GM19239 (cell line): ENCODE measurements around the gene MPDZ.

Experiments
- DNase-seq: peaks from one replicate; pipeline ENCODE4 v3.0.0; 2011; ENCODE audit warnings: low spot score; ENCODE audit not compliant: insufficient read length
- FAIRE-seq: peaks from 2 replicates; lab custom pipeline; 2011; peaks lifted over from hg19 to GRCh38; lab: Jason Lieb, UNC

Gene MPDZ

DNA sequence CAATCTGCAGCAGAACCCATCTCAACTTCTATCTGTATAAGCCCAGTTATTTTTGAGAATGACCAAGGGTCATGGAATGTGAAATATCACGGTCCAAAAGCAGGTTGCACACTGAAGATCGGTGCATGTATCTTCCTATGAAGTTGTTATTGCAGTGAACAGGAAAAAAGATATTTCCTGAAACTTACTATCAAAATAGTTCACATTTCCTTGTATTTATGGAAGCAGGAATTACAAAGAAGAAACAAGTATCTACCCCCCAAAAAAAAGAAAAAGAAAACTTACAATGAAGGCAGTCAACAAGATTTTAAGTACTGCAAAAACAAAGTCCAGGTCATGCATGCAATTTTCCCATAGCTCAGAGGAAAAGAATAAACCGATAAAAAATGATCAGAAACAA, 70.0 kb downstream of the MPDZ start:
- DNase-seq, result no peak
- no peak for FAIRE-seq

DNA sequence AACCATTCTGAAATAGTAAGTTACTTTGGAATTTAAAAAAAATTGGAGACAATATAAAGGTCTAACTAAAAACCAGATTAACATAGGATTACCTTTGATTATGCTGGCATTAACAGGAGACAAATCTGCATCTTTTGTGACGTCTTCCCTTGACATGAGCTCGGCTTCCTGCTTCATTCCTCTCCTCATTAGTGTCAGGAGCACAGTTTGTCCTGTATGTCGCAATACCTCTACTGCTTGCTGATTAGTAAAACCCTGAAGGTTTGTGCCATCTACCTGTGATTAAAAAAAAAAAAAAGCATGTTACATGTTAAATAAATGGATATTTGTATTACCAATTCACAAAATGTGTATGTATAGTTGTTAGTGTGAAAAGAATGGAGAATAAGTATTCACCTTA, 73.7 kb downstream of the MPDZ start:
- no peak for FAIRE-seq
- DNase-seq, result no peak

DNA sequence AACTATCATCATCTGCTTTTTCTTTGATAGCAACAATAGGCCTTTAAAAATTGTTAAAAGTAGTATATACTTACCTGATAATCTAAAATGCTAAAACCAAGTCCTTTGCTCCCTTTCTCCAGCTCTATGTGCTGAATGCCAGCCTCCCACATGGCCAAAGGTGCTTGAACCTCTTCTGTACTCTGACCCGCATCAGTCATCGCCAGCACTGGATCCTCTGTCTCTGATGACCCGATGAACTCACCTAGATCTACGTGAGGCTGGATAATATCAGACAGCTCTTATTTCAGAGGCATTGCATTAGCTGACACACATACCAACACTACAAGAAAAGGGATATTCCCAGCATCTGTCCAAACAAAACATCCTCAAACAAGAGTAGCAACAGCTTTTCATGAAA, 89.5 kb downstream of the MPDZ start:
- DNase-seq (no peak), FAIRE-seq (no peak)

DNA sequence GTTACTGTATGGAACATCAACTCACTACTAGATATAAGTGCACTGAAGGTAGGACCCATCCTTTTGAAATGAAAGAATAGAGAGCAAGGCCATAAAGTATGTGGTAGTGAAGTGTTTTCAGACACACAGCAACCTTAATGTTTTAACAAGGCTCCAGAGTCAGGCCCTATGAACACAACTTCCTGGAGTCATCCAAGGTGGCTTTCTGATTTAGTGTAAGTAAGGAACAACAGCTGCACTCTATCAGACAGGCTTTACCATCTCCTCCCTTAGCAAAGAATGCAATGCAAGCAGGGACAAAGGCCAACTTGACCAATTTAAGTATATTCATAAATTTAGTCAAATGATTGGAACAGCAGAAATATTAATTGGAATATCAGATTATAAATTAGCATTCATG, 90.1 kb downstream of the MPDZ start:
- FAIRE-seq, result no peak

DNA sequence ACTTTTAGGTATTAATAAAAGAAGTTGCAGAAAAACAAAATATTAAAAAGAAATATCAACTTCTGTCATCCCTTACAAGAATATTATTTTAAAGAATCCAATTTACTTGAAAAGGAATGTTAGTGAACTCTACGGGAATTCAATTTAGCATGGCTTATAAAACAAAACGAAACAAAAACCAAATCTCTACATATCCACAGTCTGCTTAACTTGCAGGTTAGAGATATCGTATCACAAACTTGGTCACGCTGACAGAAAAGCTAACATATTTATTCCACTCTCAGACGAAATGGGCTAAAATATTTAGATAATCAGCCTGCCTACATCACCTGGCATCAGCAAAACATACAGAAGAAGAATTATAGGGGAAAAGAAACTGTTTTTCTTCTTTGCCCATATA, 92.7 kb downstream of the MPDZ start:
- DNase-seq, result no peak
- FAIRE-seq, result no peak

More for the DNA sequence above, 90.1 kb downstream of the MPDZ start:
- DNase-seq, result no peak

DNA sequence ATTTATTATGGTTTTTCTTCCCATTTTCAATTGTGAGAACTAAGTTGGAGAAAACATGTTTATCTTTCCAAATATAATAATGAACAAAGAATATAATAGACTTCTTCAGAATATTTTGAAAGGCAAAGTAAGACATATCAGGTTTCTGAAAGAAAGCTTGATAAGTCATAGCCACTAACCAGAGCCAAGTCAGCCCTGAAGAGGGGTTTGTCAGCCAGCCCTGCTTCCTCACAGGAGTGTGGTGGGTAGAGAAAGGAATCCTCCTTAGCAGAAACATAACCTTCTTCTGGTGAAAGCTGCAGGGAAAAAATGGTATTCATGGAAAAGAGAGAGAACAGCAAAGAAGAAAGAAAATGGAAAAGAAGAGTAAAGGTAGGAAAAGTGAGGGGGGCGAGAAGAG, 93.4 kb downstream of the MPDZ start:
- FAIRE-seq (no peak), DNase-seq (no peak)

DNA sequence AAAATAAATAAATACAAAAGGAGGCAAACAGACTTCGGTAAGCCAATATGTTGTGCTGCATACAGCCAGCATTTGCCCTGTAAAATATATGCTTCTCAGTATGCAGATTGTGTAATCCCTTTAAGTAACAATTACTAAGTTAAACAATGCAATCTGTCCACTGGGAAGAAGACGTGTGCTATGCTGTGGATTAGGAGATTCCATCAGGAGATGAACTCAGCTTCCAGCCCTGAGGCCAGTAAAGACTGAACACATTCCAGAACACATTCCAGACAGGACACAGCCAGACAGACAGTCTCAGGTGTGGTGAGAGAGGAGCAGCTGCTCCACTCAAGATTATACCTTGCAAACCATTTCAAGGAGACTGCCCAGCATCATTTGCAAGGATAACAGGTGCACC, 97.8 kb downstream of the MPDZ start:
- no peak for FAIRE-seq

DNA sequence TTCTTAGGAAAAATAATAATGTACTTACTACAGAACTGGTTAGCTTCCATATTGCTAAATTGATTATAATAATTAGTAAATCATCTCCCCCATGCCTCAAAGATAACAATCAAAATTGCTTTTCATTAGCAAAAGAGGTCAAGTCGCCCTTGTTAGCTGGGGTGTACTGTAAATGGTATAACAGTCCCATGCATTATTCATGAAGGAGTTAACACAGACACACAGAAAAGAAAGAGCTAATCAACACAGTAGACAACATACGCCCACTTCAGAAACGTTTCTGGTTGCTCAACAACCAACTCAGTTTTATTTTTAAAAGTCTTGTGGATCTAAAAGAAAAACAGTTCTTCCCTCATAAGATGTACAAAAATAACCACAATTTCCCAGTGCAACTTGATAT, 100.2 kb downstream of the MPDZ start:
- DNase-seq, result no peak
- FAIRE-seq, result no peak

More for the DNA sequence above, 97.8 kb downstream of the MPDZ start:
- no peak for DNase-seq

DNA sequence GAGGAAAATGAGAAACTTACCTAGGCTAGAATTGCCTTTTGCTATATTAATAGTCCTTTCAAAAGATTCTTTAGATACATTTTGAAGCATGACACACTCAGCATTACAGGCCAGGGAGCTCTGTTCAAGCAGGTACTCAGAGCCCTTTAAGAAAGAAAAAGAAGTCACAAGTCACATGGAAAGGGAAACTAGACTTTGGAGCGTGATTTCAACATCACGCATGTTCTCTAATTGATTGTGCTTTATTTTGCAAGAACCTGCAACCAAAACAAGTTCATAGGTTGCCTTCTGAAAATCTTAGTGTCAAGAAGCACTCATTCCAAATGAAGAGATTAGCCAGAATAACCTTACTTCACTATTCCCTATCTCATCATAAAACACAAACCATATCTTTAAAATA, 103.8 kb downstream of the MPDZ start:
- DNase-seq (no peak), FAIRE-seq (no peak)

DNA sequence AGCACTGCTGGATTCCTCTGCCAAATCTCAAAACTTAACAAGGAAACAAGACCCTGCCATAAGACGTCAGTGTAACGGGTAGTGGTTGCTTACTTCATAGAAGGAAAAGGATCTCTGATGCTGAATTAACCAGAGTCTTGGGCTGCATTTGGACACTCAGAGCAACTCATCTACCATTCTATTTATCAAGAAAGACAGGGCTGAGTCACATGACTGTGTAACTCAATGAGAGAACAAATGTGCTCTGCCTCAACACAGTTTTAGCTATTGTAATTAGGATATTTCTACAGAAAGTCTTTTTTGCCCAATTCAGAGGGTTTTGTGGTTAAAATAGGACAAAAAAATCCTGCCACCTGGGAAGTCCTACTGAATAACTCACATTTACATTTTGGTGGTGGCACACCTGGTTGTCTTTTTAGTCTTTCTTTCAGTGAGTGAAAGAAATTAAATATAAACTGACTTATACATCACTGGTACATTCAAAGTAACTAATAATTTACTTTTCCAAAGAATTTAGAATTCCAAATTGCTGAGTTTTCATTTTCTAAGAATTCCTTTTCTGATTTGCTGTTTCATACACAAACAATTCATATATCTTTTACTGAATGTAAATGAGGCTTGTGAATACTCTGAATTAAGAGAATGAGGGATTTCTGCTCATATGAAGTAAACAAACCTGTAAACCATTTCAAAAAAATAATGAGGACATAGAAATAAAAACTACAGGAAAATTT, 104.4 kb downstream of the MPDZ start:
- DNase-seq (no peak), FAIRE-seq (no peak)

DNA sequence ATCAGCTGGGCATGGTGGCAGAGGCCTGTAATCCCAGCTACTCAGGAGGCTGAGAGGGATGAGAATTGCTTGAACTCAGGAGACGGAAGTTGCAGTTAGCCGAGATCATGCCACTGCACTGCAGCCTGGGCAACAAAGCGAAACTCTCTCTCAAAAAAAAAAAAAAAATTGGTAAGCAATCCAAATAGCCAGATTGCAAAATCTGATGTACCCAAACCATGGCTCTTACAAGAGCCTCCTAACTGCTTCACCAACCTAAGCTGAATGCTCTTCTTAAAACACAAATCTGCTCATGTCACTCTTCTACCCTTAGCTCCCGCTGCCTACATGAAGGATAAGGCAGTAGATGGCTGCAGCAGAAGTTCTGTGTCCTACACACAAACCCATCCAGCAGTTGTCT, 105.9 kb downstream of the MPDZ start:
- DNase-seq, result no peak
- FAIRE-seq, result no peak

DNA sequence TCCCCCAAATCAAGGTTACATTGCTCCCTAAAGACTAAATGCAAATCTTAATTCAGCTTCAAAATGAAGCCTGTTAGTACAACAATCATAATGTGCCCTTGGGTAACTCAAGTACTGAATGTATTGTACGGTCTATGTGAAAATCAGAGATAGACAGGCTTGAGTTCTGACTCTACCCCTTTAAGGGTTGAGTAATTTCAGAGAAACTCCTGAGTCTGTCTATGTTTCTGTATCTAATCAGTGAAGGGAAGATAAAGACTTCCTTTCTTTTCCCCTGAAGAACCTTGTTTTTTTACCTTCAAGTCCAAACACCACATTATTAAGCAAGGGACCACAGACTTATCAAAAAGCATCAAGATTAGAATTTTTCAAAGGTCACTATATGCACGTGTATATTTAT, 108.2 kb downstream of the MPDZ start:
- no peak for DNase-seq
- FAIRE-seq, result no peak

DNA sequence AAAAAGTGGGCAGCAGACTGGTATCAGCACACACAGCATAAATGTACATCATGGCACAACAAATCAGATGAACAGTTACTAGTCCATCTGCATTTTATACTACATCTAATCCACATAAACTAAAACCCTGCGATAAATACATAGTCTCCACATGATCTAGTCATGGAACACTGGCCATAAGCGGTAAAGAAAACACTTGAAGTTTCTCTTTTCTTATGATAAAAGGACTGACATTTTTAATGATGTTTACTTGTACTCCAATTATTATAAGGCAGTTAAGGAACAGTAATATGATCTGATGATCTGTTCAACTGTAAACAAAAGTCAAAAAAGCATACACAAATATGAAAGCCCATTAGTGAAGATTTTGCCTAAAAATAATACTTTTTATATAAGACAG, 112.5 kb downstream of the MPDZ start:
- FAIRE-seq, result no peak
- no peak for DNase-seq

DNA sequence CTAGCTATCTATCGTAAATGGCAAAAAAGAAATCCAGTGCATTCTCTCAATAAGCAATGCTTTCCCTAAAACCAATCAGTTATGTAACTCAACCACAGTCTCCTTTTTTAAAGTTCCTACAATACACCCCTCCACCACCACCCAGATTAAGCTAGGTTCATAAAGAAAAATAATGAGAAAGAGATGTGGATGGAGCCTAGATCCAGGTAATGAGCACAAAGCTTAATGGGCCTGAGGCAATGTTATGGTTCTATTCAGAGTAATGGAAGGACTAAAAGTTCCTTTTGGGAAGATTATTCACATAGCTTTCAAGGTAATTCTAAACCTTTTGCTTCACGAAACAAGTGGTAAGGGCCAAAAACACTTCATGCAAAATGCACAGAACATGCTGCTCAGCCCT, 113.5 kb downstream of the MPDZ start:
- FAIRE-seq (no peak), DNase-seq (no peak)

DNA sequence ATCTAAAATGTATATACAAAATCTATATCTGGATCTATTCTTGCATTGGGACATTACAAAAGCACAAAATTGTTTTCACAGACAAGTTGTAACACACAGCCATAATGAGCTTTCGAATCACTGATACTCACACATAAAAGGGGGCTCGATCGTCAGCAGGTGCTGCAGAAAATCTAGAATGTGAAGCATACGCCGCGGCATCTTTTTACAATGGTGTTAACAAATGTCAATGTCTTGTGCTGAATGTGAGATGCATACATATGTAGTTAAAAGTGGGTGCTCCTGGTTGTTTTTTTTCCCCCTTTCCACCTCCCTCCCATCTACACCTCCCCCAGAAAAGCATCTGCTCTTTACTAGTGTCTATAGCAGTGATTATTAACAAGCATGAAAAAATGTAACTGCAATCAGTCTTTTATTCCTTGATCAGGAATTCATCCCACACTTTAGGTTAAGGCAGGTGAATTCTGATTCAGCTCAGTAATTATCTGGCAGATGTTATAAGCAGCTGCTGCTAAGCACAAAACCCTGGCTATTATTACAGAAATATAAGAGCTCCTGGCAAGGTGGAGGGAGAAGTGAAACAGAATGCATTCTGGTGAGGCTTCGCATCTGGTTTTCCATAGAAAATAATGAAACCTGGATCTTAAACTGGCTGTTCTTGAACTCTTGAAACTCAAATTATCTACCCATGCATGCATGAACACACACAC, 114.1 kb downstream of the MPDZ start:
- no peak for FAIRE-seq
- no peak for DNase-seq

DNA sequence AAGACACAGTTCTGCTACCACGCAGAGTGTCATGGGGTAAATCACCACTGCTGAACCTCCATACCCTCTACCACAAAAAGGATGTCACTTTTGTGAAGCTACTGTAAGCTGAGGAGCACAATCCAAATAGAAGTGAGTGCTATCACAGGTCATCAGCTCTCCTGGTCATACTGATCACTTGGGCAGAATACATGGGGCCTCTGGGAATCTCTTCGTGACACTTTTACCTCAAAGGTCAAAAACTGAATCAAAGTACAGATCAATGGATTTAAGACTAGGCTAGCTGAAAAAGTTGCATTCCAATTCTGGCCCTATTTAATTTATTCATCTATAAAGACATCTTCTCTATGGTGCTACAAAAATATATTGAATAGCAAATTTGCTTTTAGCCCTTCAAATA, 115.5 kb downstream of the MPDZ start:
- no peak for FAIRE-seq
- DNase-seq, result no peak

DNA sequence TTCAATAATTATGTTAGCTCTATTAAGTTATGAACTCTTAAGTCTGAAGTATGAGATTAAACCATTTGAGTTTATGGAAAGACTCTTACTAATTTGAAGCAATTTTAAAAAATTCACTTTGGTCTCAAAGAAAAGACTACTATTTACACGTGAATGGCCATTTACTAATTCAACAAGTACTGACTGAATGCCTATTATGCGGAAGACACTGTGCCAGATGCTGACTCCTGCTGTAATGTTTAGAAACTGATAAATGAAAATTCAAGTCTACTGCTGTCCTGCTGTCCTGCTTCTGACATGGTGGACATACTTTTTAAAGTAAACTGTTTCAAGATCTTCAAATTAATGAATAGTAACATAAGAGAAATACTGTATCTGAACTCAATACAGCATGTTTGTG, 116.2 kb downstream of the MPDZ start:
- no peak for DNase-seq
- FAIRE-seq, result no peak

DNA sequence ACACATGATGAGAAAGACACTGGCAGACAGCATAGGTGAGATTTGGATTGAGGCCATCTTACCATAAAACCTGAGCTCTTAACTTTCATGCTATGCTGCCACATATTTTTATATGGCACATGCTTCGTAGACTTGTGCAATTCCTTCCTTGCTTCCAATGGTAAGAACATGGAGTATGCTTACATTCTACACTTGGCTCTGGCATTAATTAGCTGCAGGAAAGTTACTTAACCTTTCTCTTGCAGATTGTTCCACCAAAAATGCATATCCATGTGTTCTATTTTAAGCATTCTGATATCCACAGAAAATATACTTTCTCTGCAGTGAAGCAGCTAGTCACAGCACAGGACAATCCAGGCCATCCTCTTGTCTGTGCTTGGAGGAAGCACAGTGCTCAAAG, 119.4 kb downstream of the MPDZ start:
- FAIRE-seq (no peak), DNase-seq (no peak)

DNA sequence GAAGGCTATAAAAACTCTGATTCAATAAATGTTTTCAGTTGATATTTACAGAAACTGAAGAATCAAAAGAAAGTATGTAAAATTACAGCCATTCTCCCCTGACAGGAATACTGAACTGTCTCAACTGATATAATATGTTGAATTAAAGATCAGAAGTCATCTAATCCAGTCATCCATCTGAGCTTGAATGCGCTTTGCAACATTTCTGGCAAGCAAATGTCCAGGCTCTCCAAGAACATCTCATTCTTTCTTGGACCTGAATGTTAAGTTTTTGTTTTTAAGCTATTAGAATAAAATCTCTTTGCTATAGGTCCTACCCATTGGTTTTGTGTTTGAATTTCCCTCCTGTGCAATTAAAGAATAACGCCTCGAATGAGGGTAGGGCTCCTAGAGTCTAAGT, 120.5 kb downstream of the MPDZ start:
- FAIRE-seq (no peak), DNase-seq (no peak)

DNA sequence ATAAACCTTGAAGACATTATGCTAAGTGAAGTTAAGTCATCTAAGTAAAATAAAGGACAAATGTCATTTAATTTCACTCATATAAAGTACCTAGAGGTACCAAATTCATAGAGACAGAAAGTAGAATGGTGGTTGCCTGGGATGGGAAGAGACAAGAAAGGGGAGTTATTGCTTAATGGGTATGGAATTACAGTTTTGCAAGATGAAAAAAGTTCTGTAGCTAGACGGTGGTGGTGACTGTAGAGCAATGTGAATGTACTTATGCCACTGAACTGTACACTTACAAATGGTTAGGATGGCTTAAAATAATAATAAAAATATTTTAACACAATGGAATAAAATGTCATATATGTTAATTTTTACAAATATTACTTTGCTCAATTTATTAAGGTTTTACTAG, 128.0 kb downstream of the MPDZ start:
- no peak for FAIRE-seq

DNA sequence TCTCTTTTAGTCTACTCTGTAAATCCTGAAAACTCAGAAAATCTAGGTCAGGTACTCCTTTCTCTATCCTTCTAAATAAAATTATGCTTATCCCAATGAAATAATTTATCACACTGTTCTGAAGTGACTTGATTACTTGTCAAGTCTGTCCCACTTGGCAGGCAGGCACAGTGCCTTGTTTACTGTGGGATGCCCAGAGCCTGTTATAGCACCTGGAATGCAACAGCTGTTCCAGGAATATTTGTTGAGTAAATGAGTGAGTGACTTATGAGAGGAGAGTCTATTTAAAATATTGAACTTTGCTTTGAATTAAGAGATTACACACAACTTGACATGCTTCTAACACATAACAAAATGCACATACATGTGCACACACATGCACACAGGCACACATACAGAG, 130.0 kb downstream of the MPDZ start:
- DNase-seq, result no peak
- FAIRE-seq, result no peak

More for the DNA sequence above, 128.0 kb downstream of the MPDZ start:
- no peak for DNase-seq

DNA sequence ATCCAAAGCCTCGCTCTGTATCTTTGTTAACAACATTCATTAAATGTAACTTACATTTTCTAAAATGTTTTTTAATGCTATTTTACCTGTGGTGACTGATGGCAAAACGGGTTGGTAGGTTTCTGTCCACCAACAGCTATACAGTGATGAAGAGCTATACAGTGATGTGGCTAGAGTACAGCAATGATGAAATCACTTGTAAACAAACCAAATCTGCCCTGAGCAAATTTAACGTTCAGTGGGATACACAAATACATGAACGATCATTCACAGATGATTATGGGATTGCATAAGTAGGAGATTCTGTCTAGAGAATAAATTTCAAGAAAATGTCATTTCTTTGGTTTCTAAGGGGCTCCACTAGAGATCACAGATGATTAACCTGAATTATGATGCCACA, 132.7 kb downstream of the MPDZ start:
- DNase-seq (no peak), FAIRE-seq (no peak)
